H1 (cell line): ENCODE measurements around the gene SLC39A6. TPM values are rescaled to one million over a fixed set of nuclear protein-coding genes. Genes with fewer than 3 reads are reported as not detected.
"Not testable (repeated sequence)": the region's sequence is repeated elsewhere in the genome, so short reads cannot be mapped to it uniquely, and the experiment has no call there.

Source experiments
- CTCF ChIA-PET: fragments of 300-600 bp; sonication (Branson Sonifier 250); formaldehyde crosslinking; loops from one replicate; lab custom pipeline; 2021; ENCODE audit not compliant: partially characterized antibody; lab: Charles Lee
- POLR2A ChIA-PET: fragments of 300-600 bp; sonication (Branson Sonifier 250); formaldehyde crosslinking; loops from one replicate; lab custom pipeline; 2021; ENCODE audit warnings: inconsistent platforms; ENCODE audit not compliant: partially characterized antibody; lab: Charles Lee
- DNase-seq, 2 experiments: peaks; one replicate each; pipeline versions ENCODE4 v3.0.0 to v3.0.0-alpha.2; 2010 to 2022; ENCODE audit warnings: low spot score in 2 of 2, low read depth in 1 of 2, mixed read lengths in 1 of 2
- FAIRE-seq: peaks from 2 replicates; lab custom pipeline; 2011; peaks lifted over from hg19 to GRCh38; lab: Jason Lieb, UNC
- H2AFZ ChIP-seq: 2 replicates; pipeline ENCODE4 v1.8.1; 2012; ENCODE audit warnings: low read length, inconsistent platforms
- H2AK5ac ChIP-seq: 2 replicates; pipeline ENCODE4 v1.6.1; 2013; ENCODE audit warnings: low read depth, low read length
- H2BK120ac ChIP-seq: replicated peaks from 2 replicates; pipeline ENCODE3; 2013; ENCODE audit warnings: low read depth, low read length, inconsistent platforms
- H2BK12ac ChIP-seq: 2 replicates; pipeline ENCODE4 v1.6.1; 2013; ENCODE audit warnings: low read depth, low read length
- H2BK15ac ChIP-seq: 2 replicates; pipeline ENCODE4 v1.6.1; 2013; ENCODE audit warnings: low read length
- H2BK20ac ChIP-seq: 2 replicates; pipeline ENCODE4 v1.6.1; 2013; ENCODE audit warnings: low read length
- H2BK5ac ChIP-seq: 2 replicates; pipeline ENCODE4 v1.6.1; 2013; ENCODE audit warnings: low read depth, low read length
- H3K14ac ChIP-seq: 2 replicates; pipeline ENCODE4 v1.6.1; 2013; ENCODE audit warnings: inconsistent platforms; ENCODE audit not compliant: insufficient read length
- H3K18ac ChIP-seq: 2 replicates; pipeline ENCODE4 v1.6.1; 2013; ENCODE audit warnings: low read length; ENCODE audit errors: extremely low read depth
- H3K23ac ChIP-seq: 2 replicates; pipeline ENCODE4 v1.6.1; 2013; ENCODE audit warnings: inconsistent platforms; ENCODE audit not compliant: insufficient read length
- H3K23me2 ChIP-seq: 2 replicates; pipeline ENCODE4 v1.6.1; 2013; ENCODE audit warnings: low read depth, low read length
- H3K27ac ChIP-seq: 2 replicates; pipeline ENCODE4 v1.6.1; 2011; ENCODE audit warnings: low read depth, low read length, inconsistent platforms
- H3K27me3 ChIP-seq, 4 experiments: replicated peaks in 1 of 4; 1 replicate in 1 of 4; 2 replicates in 3 of 4; pipeline versions ENCODE4 v1.6.1 to v1.8.1; 2011 to 2013; ENCODE audit warnings: low read length in 3 of 4, mild to moderate bottlenecking in 3 of 4, inconsistent platforms in 2 of 4, mixed read lengths in 2 of 4, moderate library complexity in 1 of 4; ENCODE audit not compliant: control insufficient read depth in 3 of 4, insufficient read depth in 3 of 4; ENCODE audit errors: extremely low read depth in 1 of 4
- H3K36me3 ChIP-seq, 4 experiments: 2 replicates each; pipeline versions ENCODE4 v1.6.1 to v1.8.1; 2011 to 2013; ENCODE audit warnings: mild to moderate bottlenecking in 4 of 4, low read length in 3 of 4, moderate library complexity in 2 of 4, control low read depth in 1 of 4, inconsistent platforms in 1 of 4; ENCODE audit not compliant: insufficient read depth in 4 of 4, control insufficient read depth in 2 of 4
- H3K4ac ChIP-seq: replicated peaks from 2 replicates; pipeline ENCODE3; 2013; ENCODE audit warnings: low read length, low read depth, mixed read lengths, inconsistent platforms; ENCODE audit not compliant: insufficient read length
- H3K4me1 ChIP-seq, 4 experiments: replicated peaks in 1 of 4; 1 replicate in 1 of 4; 2 replicates in 3 of 4; pipeline versions ENCODE4 v1.6.1 to v1.8.1; 2011 to 2013; ENCODE audit warnings: low read length in 3 of 4, inconsistent platforms in 2 of 4, mixed read lengths in 1 of 4; ENCODE audit not compliant: insufficient read depth in 4 of 4, control insufficient read depth in 3 of 4
- H3K4me2 ChIP-seq, 2 experiments: 2 replicates each; pipeline versions ENCODE4 v1.6.1 to v1.8.1; 2011 to 2013; ENCODE audit warnings: low read depth in 2 of 2, low read length in 2 of 2, control low read depth in 1 of 2, inconsistent platforms in 1 of 2, mild to moderate bottlenecking in 1 of 2; ENCODE audit not compliant: insufficient read depth in 1 of 2
- H3K4me3 ChIP-seq, 4 experiments: fragments of 200-600, 300-600 bp in 1 of 4; sonication (generic), shearing (Covaris generic), sonication (Bioruptor Twin) in 1 of 4; 2 replicates each; pipeline versions ENCODE4 v1.5.1 to v1.8.1; 2011 to 2016; ENCODE audit warnings: low read length in 4 of 4, low read depth in 3 of 4, control low read depth in 2 of 4, inconsistent platforms in 2 of 4, mild to moderate bottlenecking in 2 of 4, mixed read lengths in 1 of 4, moderate library complexity in 1 of 4; ENCODE audit not compliant: insufficient read depth in 2 of 4; ENCODE audit errors: extremely low read depth in 1 of 4
- H3K56ac ChIP-seq: replicated peaks from 2 replicates; pipeline ENCODE3; 2013; ENCODE audit warnings: low read depth, mild to moderate bottlenecking, mixed read lengths, low read length, inconsistent platforms; ENCODE audit not compliant: insufficient read length
- H3K79me1 ChIP-seq: 2 replicates; pipeline ENCODE4 v1.6.1; 2013; ENCODE audit warnings: low read depth, low read length, control low read depth
- H3K79me2 ChIP-seq, 2 experiments: 2 replicates each; pipeline versions ENCODE4 v1.6.1 to v1.8.1; 2012 to 2013; ENCODE audit warnings: low read length in 2 of 2, mild to moderate bottlenecking in 2 of 2, inconsistent platforms in 1 of 2; ENCODE audit not compliant: insufficient read depth in 2 of 2, control insufficient read depth in 1 of 2
- H3K9ac ChIP-seq, 4 experiments: replicated peaks in 1 of 4; 1 replicate in 1 of 4; 2 replicates in 3 of 4; pipeline versions ENCODE4 v1.6.1 to v1.8.1; 2011 to 2013; ENCODE audit warnings: low read depth in 3 of 4, low read length in 3 of 4, control low read depth in 2 of 4, mild to moderate bottlenecking in 2 of 4, moderate library complexity in 2 of 4, inconsistent platforms in 1 of 4; ENCODE audit errors: extremely low read depth in 1 of 4
- H3K9me3 ChIP-seq, 2 experiments: 2 replicates each; pipeline versions ENCODE4 v1.6.1 to v1.8.1; 2012 to 2013; ENCODE audit warnings: mild to moderate bottlenecking in 2 of 2, moderate library complexity in 2 of 2, control low read depth in 1 of 2, inconsistent platforms in 1 of 2, low read depth in 1 of 2, low read length in 1 of 2, mixed read lengths in 1 of 2; ENCODE audit not compliant: insufficient read depth in 2 of 2
- H4K20me1 ChIP-seq, 2 experiments: replicated peaks in 1 of 2; 2 replicates each; pipeline versions ENCODE3 to v1.8.1; 2011 to 2013; ENCODE audit warnings: inconsistent platforms in 2 of 2, low read length in 2 of 2, mild to moderate bottlenecking in 1 of 2; ENCODE audit not compliant: insufficient read depth in 2 of 2, control insufficient read depth in 1 of 2
- H4K5ac ChIP-seq: 2 replicates; pipeline ENCODE4 v1.6.1; 2013; ENCODE audit warnings: low read length, low read depth, mixed read lengths, inconsistent platforms; ENCODE audit not compliant: insufficient read length
- H4K8ac ChIP-seq: 2 replicates; pipeline ENCODE4 v1.8.0; 2013; ENCODE audit warnings: mild to moderate bottlenecking, moderate library complexity, low read length, inconsistent platforms; ENCODE audit not compliant: insufficient read depth; ENCODE audit errors: extremely low read depth
- H4K91ac ChIP-seq: replicated peaks from 2 replicates; pipeline ENCODE3; 2013; ENCODE audit warnings: low read length, mixed read lengths, inconsistent platforms; ENCODE audit not compliant: insufficient read length
- KDM4A ChIP-seq: IDR thresholded peaks from one replicate; pipeline ENCODE4 v1.7.1; 2012; ENCODE audit warnings: low read depth, mild to moderate bottlenecking, moderate library complexity, low read length, inconsistent platforms; ENCODE audit not compliant: severe bottlenecking
- WGBS, 2 experiments: shearing (Covaris generic) in 1 of 2; methylation state at CpG; one replicate each; pipeline versions ENCODE4 v1.1.6 to v1.1.7; 2013 to 2015; ENCODE audit warnings: low lambda C conversion rate in 2 of 2, mixed read lengths in 2 of 2, inconsistent platforms in 1 of 2, low coverage in 1 of 2, missing lambda C conversion rate in 1 of 2; ENCODE audit not compliant: insufficient replicate concordance in 2 of 2, insufficient coverage in 1 of 2, insufficient read length in 1 of 2; ENCODE audit errors: extremely low coverage in 1 of 2, missing lambda C conversion rate in 1 of 2; 5-methylcytosine and 5-hydroxymethylcytosine counted together
- polyA plus RNA-seq, 7 experiments: library from polyadenylated mRNA; depleted of rRNA in 3 of 7; stranded (reverse) in 5 of 7; unstranded in 2 of 7; fragments of >200 nt in 5 of 7; fragments of 200-250 nt in 2 of 7; gene quantifications; 1 replicate in 5 of 7; 2 replicates in 1 of 7; 4 replicates in 1 of 7; pipeline versions ENCODE4 v1.2.1 to v1.2.3, GENCODE V29; 2011 to 2013; ENCODE audit warnings: missing spikeins in 2 of 7, mixed read lengths in 2 of 7
- total RNA-seq: library from RNA; stranded (reverse); fragmentation: NEBNext Ultra II Directional; extraction: Animal tissue kit (Norgen Biotek cat#: 25700); gene quantifications from 2 replicates; pipeline ENCODE4 v1.2.1, GENCODE V29; 2021

The SLC39A6 gene
- total and polyA plus RNA-seq, 2 of the 8 experiments (the other 6 are each of a cell fraction or from before 2014, with no cell fraction given), result 36.8 to 55.4 TPM

DNA sequence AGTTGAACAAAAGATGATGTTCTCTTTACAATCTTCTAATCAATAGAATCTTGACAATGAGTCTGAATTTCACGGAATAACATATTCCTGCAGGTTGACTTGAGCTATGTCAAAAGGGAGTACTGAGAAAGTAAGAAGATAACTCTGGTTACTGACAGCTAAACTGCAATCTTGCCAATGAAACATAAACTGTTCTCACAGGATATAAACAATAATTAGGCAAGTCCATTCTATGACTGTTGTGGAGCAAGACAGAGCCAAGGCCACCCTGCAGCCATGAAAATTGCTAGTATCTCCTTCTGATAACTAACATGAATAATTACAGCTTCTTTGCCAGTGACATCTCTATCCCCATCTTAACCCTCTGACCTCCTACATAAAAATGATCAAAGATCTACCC, 55.5 kb downstream of the SLC39A6 start (continued):
- TF ChIP-seq KDM4A, result no peak
- TF ChIP-seq, all 59 proteins: peak for 0

DNA sequence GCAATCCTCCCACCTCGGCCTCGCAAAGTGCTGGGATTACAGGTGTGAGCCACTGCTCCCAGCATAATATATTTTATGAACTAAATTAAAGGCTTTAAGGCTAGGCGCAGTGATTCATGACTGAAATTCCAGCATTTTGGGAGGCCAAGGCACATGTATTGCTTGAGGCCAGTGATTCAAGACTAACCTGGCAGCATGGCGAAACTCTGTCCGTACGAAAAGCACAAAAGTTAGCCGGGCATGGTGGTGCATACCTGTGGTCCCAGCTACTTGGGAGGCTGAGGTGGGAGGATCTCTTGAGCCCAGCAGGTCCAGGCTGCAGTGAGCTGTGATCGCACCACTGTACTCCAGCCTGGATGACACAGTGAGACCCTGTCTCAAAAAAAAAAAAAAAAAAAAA, 56.7 kb downstream of the SLC39A6 start:
- H3K4me1 ChIP-seq, H3K14ac ChIP-seq, H3K9me3 ChIP-seq, H2AK5ac ChIP-seq, H2BK15ac ChIP-seq, DNase-seq, POLR2A ChIA-PET, FAIRE-seq, H3K4ac ChIP-seq, H3K36me3 ChIP-seq, H4K5ac ChIP-seq, H3K27me3 ChIP-seq, H3K9ac ChIP-seq, H3K4me2 ChIP-seq, H3K27ac ChIP-seq, H4K20me1 ChIP-seq, H3K23ac ChIP-seq, H4K8ac ChIP-seq, H2BK120ac ChIP-seq, H2BK5ac ChIP-seq, H3K18ac ChIP-seq, H3K56ac ChIP-seq, H2BK20ac ChIP-seq, H4K91ac ChIP-seq, H3K79me1 ChIP-seq, H3K23me2 ChIP-seq, H3K4me3 ChIP-seq, H2BK12ac ChIP-seq, H2AFZ ChIP-seq, H3K79me2 ChIP-seq: not testable (repeated sequence)
- 98% methylated on average over 8 of the region's 8 CpGs; no CpG with 5 or more reads in 1 of the 2 experiments for WGBS, 2 experiments
- CTCF ChIA-PET, result interaction anchor here (1.6 kb wide), 1 partner anchor 54 kb away, joined by 3 read pairs; no protein-coding TSS in a partner anchor
